Measurements from ENCODE around the gene MBD4.

- no peak for TF ChIP-seq CTCF (IDR thresholded peaks at IDR 0.05 in 2 of 3, conservative IDR thresholded peaks at IDR 0.05 in 1 of 3; ENCODE audit: control insufficient read depth in 2 of 3, extremely low read depth in 1 of 3, insufficient read depth in 1 of 3, low read depth in 3 of 3, low read length in 3 of 3)
- no peak for TF ChIP-seq CEBPB (IDR thresholded peaks at IDR 0.05; ENCODE audit: borderline replicate concordance in 1 of 2, low read depth in 2 of 2, low read length in 2 of 2)
- no peak for TF ChIP-seq TBL1XR1 (IDR thresholded peaks at IDR 0.05; ENCODE audit: low read depth, low read length)
- no peak for TF ChIP-seq EP300 (IDR thresholded peaks at IDR 0.05; ENCODE audit: borderline replicate concordance in 1 of 2, control insufficient read depth in 1 of 2, low read depth in 2 of 2, low read length in 2 of 2)
- no peak for TF ChIP-seq NFXL1 (IDR thresholded peaks at IDR 0.05; ENCODE audit: borderline replicate concordance)
- TF ChIP-seq SP1 (IDR thresholded peaks at IDR 0.05; ENCODE audit: low read depth, low read length), result no peak
- TF ChIP-seq JUND (IDR thresholded peaks at IDR 0.05; ENCODE audit: low read depth, low read length), result no peak
- no peak for TF ChIP-seq EZH2 (IDR thresholded peaks at IDR 0.05; ENCODE audit: borderline replicate concordance, control insufficient read depth, low read depth, low read length)
These were observed 37.1 kb downstream of the MBD4 start for GRCh38 chr3:129402616-129403015.

All from GM12878 (cell line).